Esophagus squamous epithelium (tissue), 5 donors: ENCODE results near the gene PLA2G1B. TPM values are rescaled to one million over a fixed set of nuclear protein-coding genes. Genes with fewer than 3 reads are reported as not detected.

Experiments
- DNase-seq: peaks from one replicate; lab custom pipeline; 2025; lab: John Stamatoyannopoulos, UW
- H3K27ac ChIP-seq, 4 donors: fragments of 200-600 bp; sonication (generic); one replicate each; pipeline ENCODE4 v1.5.1; 2016 to 2019; ENCODE audit warnings: mild to moderate bottlenecking in 1 of 4
- H3K27me3 ChIP-seq, 4 donors: fragments of 200-600 bp; sonication (generic); 1 replicate in 3 of 4; 2 replicates in 1 of 4; pipeline versions ENCODE4 v1.5.1 to v1.6.0; 2017 to 2021; ENCODE audit warnings: antibody characterized with exemption in 1 of 4
- H3K36me3 ChIP-seq, 3 donors: fragments of 200-600 bp; sonication (generic); one replicate each; pipeline ENCODE4 v1.5.1; 2016 to 2019
- H3K4me1 ChIP-seq, 3 donors: fragments of 200-600 bp; sonication (generic); one replicate each; pipeline ENCODE4 v1.5.1; 2017 to 2019
- H3K4me3 ChIP-seq, 4 donors: fragments of 200-600 bp; sonication (generic); 1 replicate in 3 of 4; 2 replicates in 1 of 4; pipeline ENCODE4 v1.5.1; 2016 to 2019; ENCODE audit warnings: mild to moderate bottlenecking in 2 of 4, moderate library complexity in 1 of 4
- H3K9me3 ChIP-seq, 3 donors: fragments of 200-600 bp; sonication (generic); one replicate each; pipeline ENCODE4 v1.5.1; 2016 to 2019
- POLR2A ChIP-seq, 4 donors: fragments of 450-650 bp; IDR thresholded peaks; one replicate each; pipeline ENCODE4 v1.6.1; 2017; ENCODE audit warnings: antibody characterized with exemption in 4 of 4, mild to moderate bottlenecking in 4 of 4, moderate library complexity in 3 of 4
- WGBS, 2 donors: methylation state at CpG; one replicate each; pipeline ENCODE4 v1.1.5; 2018; 5-methylcytosine and 5-hydroxymethylcytosine counted together
- intact Hi-C: fragments of 100-400 bp; cut with DNase I; formaldehyde crosslinking; loops from one replicate; pipeline ENCODE4 v1.15.0; 2022
- total RNA-seq, 4 donors: library from RNA; depleted of rRNA; stranded (reverse); fragments of >200 nt; gene quantifications; one replicate each; pipeline ENCODE4 v1.1.0, GENCODE V29; 2016
- TF ChIP-seq, protein P1 (sequence below), 6 experiments: fragments of 450-650 bp in 4 of 6; fragments of 200-600 bp in 2 of 6; sonication (generic) in 2 of 6; IDR thresholded peaks; one replicate each; pipeline ENCODE4 v1.5.1; 2016 to 2019; ENCODE audit warnings: antibody characterized with exemption in 6 of 6, mild to moderate bottlenecking in 4 of 6, moderate library complexity in 4 of 6
- donor health status: DM: yes; HTN: yes; CAD: no.

The PLA2G1B gene
- total RNA-seq, 4 donors from 2014 or later, result not detected

DNA sequence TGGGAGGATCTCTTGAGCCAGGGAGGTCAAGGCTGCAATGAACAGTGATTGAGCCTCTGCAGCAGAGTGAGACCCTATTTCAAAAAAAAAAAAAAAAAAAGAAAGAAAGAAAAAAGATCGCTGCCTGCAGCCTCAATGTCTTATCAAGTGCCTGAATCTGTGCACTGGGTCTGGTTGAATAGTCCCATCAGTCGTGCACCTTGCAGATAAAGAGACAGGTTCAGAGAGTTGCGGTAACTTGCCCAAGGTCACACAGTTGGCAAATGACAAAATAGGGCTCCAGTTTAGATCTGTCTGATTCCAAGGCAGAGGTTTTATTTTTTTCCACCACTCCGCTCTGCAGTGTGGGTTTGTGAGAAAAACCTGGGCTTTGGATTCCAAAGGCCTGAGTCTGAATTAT lies 649 bp upstream of the PLA2G1B start:
- 70 to 77% methylated on average over 3 to 4 of the region's 4 CpGs for WGBS, 2 donors
- no peak for DNase-seq
- no peaks in the 10 kb centered on the region for H3K9me3 ChIP-seq
- H3K27ac ChIP-seq, result no peak overlapping the region
- peaks cover 0 to 6% (median 0%) of the 10 kb centered on the region in 4 donors for H3K27me3 ChIP-seq
- H3K36me3 ChIP-seq, result no peaks in the 10 kb centered on the region
- peaks cover 0 to 13% (median 0%) of the 10 kb centered on the region in 3 donors for H3K4me1 ChIP-seq
- TF ChIP-seq, protein P1, sequence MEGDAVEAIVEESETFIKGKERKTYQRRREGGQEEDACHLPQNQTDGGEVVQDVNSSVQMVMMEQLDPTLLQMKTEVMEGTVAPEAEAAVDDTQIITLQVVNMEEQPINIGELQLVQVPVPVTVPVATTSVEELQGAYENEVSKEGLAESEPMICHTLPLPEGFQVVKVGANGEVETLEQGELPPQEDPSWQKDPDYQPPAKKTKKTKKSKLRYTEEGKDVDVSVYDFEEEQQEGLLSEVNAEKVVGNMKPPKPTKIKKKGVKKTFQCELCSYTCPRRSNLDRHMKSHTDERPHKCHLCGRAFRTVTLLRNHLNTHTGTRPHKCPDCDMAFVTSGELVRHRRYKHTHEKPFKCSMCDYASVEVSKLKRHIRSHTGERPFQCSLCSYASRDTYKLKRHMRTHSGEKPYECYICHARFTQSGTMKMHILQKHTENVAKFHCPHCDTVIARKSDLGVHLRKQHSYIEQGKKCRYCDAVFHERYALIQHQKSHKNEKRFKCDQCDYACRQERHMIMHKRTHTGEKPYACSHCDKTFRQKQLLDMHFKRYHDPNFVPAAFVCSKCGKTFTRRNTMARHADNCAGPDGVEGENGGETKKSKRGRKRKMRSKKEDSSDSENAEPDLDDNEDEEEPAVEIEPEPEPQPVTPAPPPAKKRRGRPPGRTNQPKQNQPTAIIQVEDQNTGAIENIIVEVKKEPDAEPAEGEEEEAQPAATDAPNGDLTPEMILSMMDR (IDR thresholded peaks at IDR 0.05), result no peak
- TF ChIP-seq POLR2A (IDR thresholded peaks at IDR 0.05), result no peak
- H3K4me3 ChIP-seq, result no peak overlapping the region
- intact Hi-C loops, result no loop called here

GRCh38 chr12:120324841-120325417 lies 2.6 kb downstream of the PLA2G1B start:
- no peak for DNase-seq

DNA sequence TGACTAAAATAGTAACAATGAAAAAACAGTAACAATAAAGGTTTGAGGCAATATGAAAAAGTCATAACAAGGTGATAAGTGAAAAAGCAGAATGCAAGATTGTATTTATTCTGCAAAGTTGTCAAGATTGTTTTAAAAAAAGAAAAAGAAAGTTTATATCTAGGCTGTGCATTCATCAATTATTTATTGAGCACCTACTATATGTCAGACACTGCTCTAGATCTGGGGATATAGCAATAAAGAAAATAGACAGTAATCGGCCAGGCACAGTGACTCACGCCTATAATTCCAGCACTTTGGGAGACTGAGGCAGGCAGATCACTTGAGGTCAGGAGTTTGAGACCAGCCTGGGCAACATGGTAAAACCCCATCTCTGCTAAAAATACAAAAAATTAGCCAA lies 3.8 kb downstream of the PLA2G1B start:
- DNase-seq, result no peak
- Histone ChIP-seq H3K27me3 (no peaks in the 10 kb centered on the region), H3K9me3 (no peaks in the 10 kb centered on the region), H3K4me1 (peaks cover 0 to 13% (median 0%) of the 10 kb centered on the region in 3 donors), H3K27ac (no peak overlapping the region), H3K4me3 (no peak overlapping the region), H3K36me3 (no peaks in the 10 kb centered on the region)
- TF ChIP-seq, protein P1 (IDR thresholded peaks at IDR 0.05), result no peak
- TF ChIP-seq POLR2A (IDR thresholded peaks at IDR 0.05), result no peak
- WGBS, 2 donors, result 95 to 96% methylated on average over 2 of the region's 2 CpGs
- intact Hi-C loops, result no loop called here

More at GRCh38 chr12:120324841-120325417, 2.6 kb downstream of the PLA2G1B start:
- Histone ChIP-seq H3K36me3 (no peaks in the 10 kb centered on the region), H3K4me1 (peaks cover 0 to 13% (median 0%) of the 10 kb centered on the region in 3 donors), H3K9me3 (no peaks in the 10 kb centered on the region), H3K27me3 (no peaks in the 10 kb centered on the region), H3K27ac (no peak overlapping the region), H3K4me3 (no peak overlapping the region)
- intact Hi-C loops, result no loop called here
- TF ChIP-seq, protein P1 (IDR thresholded peaks at IDR 0.05), result no peak
- no peak for TF ChIP-seq POLR2A (IDR thresholded peaks at IDR 0.05)
- WGBS, 2 donors, result 56 to 69% methylated on average over 9 of the region's 9 CpGs

DNA sequence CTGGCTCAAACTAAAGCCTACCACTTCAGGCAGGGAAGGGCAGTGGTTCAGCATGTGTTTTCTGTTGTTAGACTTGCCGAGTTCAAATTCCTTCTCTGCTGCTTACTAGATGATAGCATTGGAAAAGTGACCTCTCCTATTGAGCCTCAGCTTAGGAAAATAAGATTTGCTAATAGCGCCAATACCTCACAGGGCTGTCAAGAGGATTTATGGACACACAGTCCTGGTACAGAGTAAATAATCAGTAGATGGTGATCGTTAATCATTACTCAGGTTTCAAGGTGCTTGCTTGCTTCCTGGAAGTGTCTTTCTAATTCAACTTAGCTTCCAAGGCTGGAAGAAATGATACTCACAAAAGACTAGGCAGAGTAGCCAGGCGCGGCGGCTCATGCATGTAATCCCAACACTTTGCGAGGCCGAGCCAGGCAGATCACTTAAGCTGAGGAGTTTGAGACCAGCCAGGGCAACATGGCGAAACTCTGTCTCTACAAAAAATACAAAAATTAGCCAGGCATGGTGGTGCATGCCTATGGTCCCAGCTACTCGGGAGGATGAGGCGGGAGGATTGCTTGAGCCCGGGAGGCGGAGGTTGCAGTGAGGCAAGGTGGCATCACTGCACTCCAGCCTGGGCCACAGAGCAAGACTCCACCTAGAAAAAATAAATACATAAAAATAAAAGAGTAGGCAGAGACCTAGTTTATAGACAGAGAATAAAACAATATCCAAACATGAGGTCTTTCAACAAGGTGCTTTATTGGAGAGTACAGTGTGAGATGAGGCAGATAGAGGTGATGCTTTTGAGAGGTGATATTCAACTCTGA lies 6.0 kb downstream of the PLA2G1B start:
- intact Hi-C loops, result no loop called here
- Histone ChIP-seq H3K9me3 (no peaks in the 10 kb centered on the region), H3K4me3 (no peak overlapping the region), H3K4me1 (peaks cover 7 to 25% (median 9%) of the 10 kb centered on the region in 3 donors), H3K27ac (no peak overlapping the region), H3K36me3 (no peaks in the 10 kb centered on the region), H3K27me3 (no peaks in the 10 kb centered on the region)
- TF ChIP-seq, protein P1 (IDR thresholded peaks at IDR 0.05), result no peak
- no peak for TF ChIP-seq POLR2A (IDR thresholded peaks at IDR 0.05)
- DNase-seq, result no peak
- WGBS, 2 donors, result 64 to 69% methylated on average over 9 to 13 of the region's 13 CpGs
